GM23338 (cell line): Measurements from ENCODE around the gene CCDC40. TPM values are rescaled to one million over a fixed set of nuclear protein-coding genes. Genes with fewer than 3 reads are reported as not detected.

Experiments
- ATAC-seq: fragments of 200-7000 bp; cut with Tn5 transposase; 3 replicates; pipeline ENCODE4 v1.9.1; 2020
- DNase-seq: peaks from one replicate; pipeline ENCODE4 v3.0.0-alpha.2; 2015; ENCODE audit warnings: low spot score
- H2AFZ ChIP-seq: fragments of 200-600 bp; sonication (generic); 2 replicates; pipeline ENCODE4 v1.8.0; 2016; ENCODE audit warnings: antibody characterized with exemption, mild to moderate bottlenecking, moderate library complexity
- H3F3A ChIP-seq: fragments of 200-600 bp; sonication (generic); replicated peaks from 2 replicates; pipeline ENCODE4 v1.8.0; 2017; ENCODE audit warnings: antibody characterized with exemption, mixed run types, low read depth
- H3K27ac ChIP-seq: fragments of 200-600 bp; sonication (generic); 2 replicates; pipeline ENCODE4 v1.6.1; 2016; ENCODE audit warnings: low read depth
- H3K27me3 ChIP-seq: fragments of 200-600 bp; sonication (generic); 2 replicates; pipeline ENCODE4 v1.8.0; 2016; ENCODE audit warnings: mild to moderate bottlenecking, mixed run types, moderate library complexity; ENCODE audit not compliant: insufficient read depth
- H3K36me3 ChIP-seq: fragments of 200-600 bp; sonication (generic); 2 replicates; pipeline ENCODE4 v1.8.0; 2016; ENCODE audit warnings: mild to moderate bottlenecking; ENCODE audit not compliant: insufficient read depth
- H3K4me1 ChIP-seq: fragments of 200-600 bp; sonication (generic); 2 replicates; pipeline ENCODE4 v1.8.0; 2016; ENCODE audit warnings: mild to moderate bottlenecking, moderate library complexity; ENCODE audit not compliant: insufficient read depth
- H3K4me2 ChIP-seq: fragments of 200-600 bp; sonication (generic); 2 replicates; pipeline ENCODE4 v1.7.1; 2017; ENCODE audit warnings: mixed run types
- H3K4me3 ChIP-seq: fragments of 200-600 bp; sonication (generic); 2 replicates; pipeline ENCODE4 v1.6.1; 2016; ENCODE audit warnings: mixed run types
- H3K79me2 ChIP-seq: fragments of 200-600 bp; sonication (generic); replicated peaks from 2 replicates; pipeline ENCODE4 v1.8.0; 2017; ENCODE audit warnings: mild to moderate bottlenecking; ENCODE audit not compliant: insufficient read depth
- H3K9me2 ChIP-seq: fragments of 200-600 bp; sonication (generic); 2 replicates; pipeline ENCODE4 v1.8.0; 2017; ENCODE audit not compliant: insufficient read depth
- H4K20me1 ChIP-seq: fragments of 200-600 bp; sonication (generic); replicated peaks from 2 replicates; pipeline ENCODE4 v1.8.0; 2017; ENCODE audit warnings: mild to moderate bottlenecking; ENCODE audit not compliant: insufficient read depth
- H3K27ac Mint-ChIP-seq: 2 replicates; pipeline ENCODE4 v1.8.0; 2020; ENCODE audit warnings: inconsistent platforms, mild to moderate bottlenecking, moderate library complexity, mixed read lengths
- H3K27me3 Mint-ChIP-seq: 3 replicates; pipeline ENCODE4 v1.8.0; 2022; ENCODE audit warnings: low read depth, mild to moderate bottlenecking, moderate library complexity, mixed read lengths, inconsistent platforms; ENCODE audit not compliant: insufficient read depth, poor library complexity
- H3K36me3 Mint-ChIP-seq: 3 replicates; pipeline ENCODE4 v1.8.0; 2021; ENCODE audit warnings: low read depth, mild to moderate bottlenecking, inconsistent platforms, moderate library complexity, mixed read lengths
- H3K4me1 Mint-ChIP-seq: 3 replicates; pipeline ENCODE4 v1.8.0; 2020; ENCODE audit warnings: mild to moderate bottlenecking, inconsistent platforms, mixed read lengths
- H3K4me3 Mint-ChIP-seq: 3 replicates; pipeline ENCODE4 v1.8.0; 2021; ENCODE audit warnings: moderate library complexity, mild to moderate bottlenecking, inconsistent platforms, mixed read lengths
- H3K9me3 Mint-ChIP-seq: 3 replicates; pipeline ENCODE4 v1.8.0; 2020; ENCODE audit warnings: moderate library complexity, mild to moderate bottlenecking, inconsistent platforms, mixed read lengths
- CREB1 ChIP-seq: fragments of 250-450 bp; sonication (Bioruptor Pico); IDR thresholded peaks from 2 replicates; pipeline ENCODE4 v1.5.0; 2020; ENCODE audit warnings: low read depth, mild to moderate bottlenecking, moderate library complexity
- ETS1 ChIP-seq: IDR thresholded peaks from 2 replicates; pipeline ENCODE4 v1.6.1; 2016; ENCODE audit warnings: antibody characterized with exemption
- EZH2 ChIP-seq: fragments of 200-600 bp; sonication (generic); IDR thresholded peaks from one replicate; pipeline ENCODE4 v1.8.0; 2017; ENCODE audit warnings: antibody characterized with exemption, mild to moderate bottlenecking, low read depth; ENCODE audit not compliant: unreplicated experiment
- EZH2phosphoT487 ChIP-seq: fragments of 200-600 bp; sonication (generic); IDR thresholded peaks from one replicate; pipeline ENCODE4 v1.8.1; 2018; ENCODE audit warnings: antibody characterized with exemption; ENCODE audit not compliant: unreplicated experiment
- JUNB ChIP-seq: IDR thresholded peaks from one replicate; pipeline ENCODE4 v1.6.1; 2016; ENCODE audit warnings: antibody characterized with exemption; ENCODE audit not compliant: unreplicated experiment
- NANOG ChIP-seq: IDR thresholded peaks from 2 replicates; pipeline ENCODE4 v1.6.1; 2016; ENCODE audit warnings: antibody characterized with exemption, borderline replicate concordance
- POLR2AphosphoS5 ChIP-seq: IDR thresholded peaks from 2 replicates; pipeline ENCODE4 v1.6.1; 2016; ENCODE audit warnings: antibody characterized with exemption, low read depth
- STAT1 ChIP-seq: IDR thresholded peaks from one replicate; pipeline ENCODE4 v1.6.1; 2016; ENCODE audit warnings: antibody characterized with exemption; ENCODE audit not compliant: unreplicated experiment
- ZNF114 ChIP-seq: fragments of 250-450 bp; sonication (Bioruptor Pico); IDR thresholded peaks from 2 replicates; pipeline ENCODE4 v1.5.0; 2020; ENCODE audit warnings: mild to moderate bottlenecking, moderate library complexity
- ZNF331 ChIP-seq: fragments of 250-450 bp; sonication (Bioruptor Pico); IDR thresholded peaks from 2 replicates; pipeline ENCODE4 v1.5.0; 2020; ENCODE audit warnings: low read depth, mild to moderate bottlenecking, moderate library complexity
- polyA plus RNA-seq: library from polyadenylated mRNA; unstranded; fragments of >200 nt; fragmentation: Nextera tagmentation; extraction: Ambion mirVana; gene quantifications from 2 replicates; pipeline ENCODE4 v1.2.1, GENCODE V29; 2016
- total RNA-seq: library from RNA; depleted of rRNA; stranded (reverse); fragments of >200 nt; shearing (Covaris generic); gene quantifications from 2 replicates; pipeline ENCODE4 v1.2.3, GENCODE V29; 2014
- TF ChIP-seq, protein P1 (sequence below): fragments of 250-450 bp; sonication (Bioruptor Pico); IDR thresholded peaks from 2 replicates; pipeline ENCODE4 v1.5.0; 2020; ENCODE audit warnings: mild to moderate bottlenecking, moderate library complexity
- TF ChIP-seq, protein P2 (sequence below), 2 experiments: fragments of 200-600 bp in 1 of 2; sonication (generic) in 1 of 2; conservative IDR thresholded peaks; 2 replicates each; pipeline versions ENCODE4 v1.5.1 to v1.6.1; 2016 to 2017; ENCODE audit warnings: antibody characterized with exemption in 2 of 2, low read depth in 2 of 2, mild to moderate bottlenecking in 2 of 2, moderate library complexity in 1 of 2
- TF ChIP-seq, protein P3 (sequence below): IDR thresholded peaks from one replicate; pipeline ENCODE4 v1.6.1; 2018; ENCODE audit warnings: antibody characterized with exemption; ENCODE audit not compliant: unreplicated experiment

The CCDC40 gene
- total and polyA plus RNA-seq, 2 experiments from 2014 or later: 7.6 to 8.1 TPM

- peaks cover 4% of the 10 kb centered on the region for H3K27me3 Mint-ChIP-seq
- H3K79me2 ChIP-seq: peaks cover 84% of the 10 kb centered on the region
- no peaks in the 10 kb centered on the region for H3K36me3 Mint-ChIP-seq
- TF ChIP-seq, protein P1, sequence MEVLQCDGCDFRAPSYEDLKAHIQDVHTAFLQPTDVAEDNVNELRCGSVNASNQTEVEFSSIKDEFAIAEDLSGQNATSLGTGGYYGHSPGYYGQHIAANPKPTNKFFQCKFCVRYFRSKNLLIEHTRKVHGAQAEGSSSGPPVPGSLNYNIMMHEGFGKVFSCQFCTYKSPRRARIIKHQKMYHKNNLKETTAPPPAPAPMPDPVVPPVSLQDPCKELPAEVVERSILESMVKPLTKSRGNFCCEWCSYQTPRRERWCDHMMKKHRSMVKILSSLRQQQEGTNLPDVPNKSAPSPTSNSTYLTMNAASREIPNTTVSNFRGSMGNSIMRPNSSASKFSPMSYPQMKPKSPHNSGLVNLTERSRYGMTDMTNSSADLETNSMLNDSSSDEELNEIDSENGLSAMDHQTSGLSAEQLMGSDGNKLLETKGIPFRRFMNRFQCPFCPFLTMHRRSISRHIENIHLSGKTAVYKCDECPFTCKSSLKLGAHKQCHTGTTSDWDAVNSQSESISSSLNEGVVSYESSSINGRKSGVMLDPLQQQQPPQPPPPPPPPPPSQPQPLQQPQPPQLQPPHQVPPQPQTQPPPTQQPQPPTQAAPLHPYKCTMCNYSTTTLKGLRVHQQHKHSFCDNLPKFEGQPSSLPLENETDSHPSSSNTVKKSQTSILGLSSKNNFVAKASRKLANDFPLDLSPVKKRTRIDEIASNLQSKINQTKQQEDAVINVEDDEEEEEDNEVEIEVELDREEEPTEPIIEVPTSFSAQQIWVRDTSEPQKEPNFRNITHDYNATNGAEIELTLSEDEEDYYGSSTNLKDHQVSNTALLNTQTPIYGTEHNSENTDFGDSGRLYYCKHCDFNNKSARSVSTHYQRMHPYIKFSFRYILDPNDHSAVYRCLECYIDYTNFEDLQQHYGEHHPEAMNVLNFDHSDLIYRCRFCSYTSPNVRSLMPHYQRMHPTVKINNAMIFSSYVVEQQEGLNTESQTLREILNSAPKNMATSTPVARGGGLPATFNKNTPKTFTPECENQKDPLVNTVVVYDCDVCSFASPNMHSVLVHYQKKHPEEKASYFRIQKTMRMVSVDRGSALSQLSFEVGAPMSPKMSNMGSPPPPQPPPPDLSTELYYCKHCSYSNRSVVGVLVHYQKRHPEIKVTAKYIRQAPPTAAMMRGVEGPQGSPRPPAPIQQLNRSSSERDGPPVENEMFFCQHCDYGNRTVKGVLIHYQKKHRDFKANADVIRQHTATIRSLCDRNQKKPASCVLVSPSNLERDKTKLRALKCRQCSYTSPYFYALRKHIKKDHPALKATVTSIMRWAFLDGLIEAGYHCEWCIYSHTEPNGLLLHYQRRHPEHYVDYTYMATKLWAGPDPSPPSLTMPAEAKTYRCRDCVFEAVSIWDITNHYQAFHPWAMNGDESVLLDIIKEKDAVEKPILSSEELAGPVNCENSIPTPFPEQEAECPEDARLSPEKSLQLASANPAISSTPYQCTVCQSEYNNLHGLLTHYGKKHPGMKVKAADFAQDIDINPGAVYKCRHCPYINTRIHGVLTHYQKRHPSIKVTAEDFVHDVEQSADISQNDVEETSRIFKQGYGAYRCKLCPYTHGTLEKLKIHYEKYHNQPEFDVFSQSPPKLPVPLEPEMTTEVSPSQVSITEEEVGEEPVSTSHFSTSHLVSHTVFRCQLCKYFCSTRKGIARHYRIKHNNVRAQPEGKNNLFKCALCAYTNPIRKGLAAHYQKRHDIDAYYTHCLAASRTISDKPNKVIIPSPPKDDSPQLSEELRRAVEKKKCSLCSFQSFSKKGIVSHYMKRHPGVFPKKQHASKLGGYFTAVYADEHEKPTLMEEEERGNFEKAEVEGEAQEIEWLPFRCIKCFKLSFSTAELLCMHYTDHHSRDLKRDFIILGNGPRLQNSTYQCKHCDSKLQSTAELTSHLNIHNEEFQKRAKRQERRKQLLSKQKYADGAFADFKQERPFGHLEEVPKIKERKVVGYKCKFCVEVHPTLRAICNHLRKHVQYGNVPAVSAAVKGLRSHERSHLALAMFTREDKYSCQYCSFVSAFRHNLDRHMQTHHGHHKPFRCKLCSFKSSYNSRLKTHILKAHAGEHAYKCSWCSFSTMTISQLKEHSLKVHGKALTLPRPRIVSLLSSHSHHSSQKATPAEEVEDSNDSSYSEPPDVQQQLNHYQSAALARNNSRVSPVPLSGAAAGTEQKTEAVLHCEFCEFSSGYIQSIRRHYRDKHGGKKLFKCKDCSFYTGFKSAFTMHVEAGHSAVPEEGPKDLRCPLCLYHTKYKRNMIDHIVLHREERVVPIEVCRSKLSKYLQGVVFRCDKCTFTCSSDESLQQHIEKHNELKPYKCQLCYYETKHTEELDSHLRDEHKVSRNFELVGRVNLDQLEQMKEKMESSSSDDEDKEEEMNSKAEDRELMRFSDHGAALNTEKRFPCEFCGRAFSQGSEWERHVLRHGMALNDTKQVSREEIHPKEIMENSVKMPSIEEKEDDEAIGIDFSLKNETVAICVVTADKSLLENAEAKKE (CRISPR knock-in tag): no peak
- TF ChIP-seq NANOG: no peak
- TF ChIP-seq POLR2AphosphoS5: no peak
- TF ChIP-seq EZH2phosphoT487: no peak
- TF ChIP-seq ZNF114: no peak
- TF ChIP-seq JUNB: no peak
- TF ChIP-seq STAT1: no peak
- TF ChIP-seq CREB1: no peak
- TF ChIP-seq, protein P2, sequence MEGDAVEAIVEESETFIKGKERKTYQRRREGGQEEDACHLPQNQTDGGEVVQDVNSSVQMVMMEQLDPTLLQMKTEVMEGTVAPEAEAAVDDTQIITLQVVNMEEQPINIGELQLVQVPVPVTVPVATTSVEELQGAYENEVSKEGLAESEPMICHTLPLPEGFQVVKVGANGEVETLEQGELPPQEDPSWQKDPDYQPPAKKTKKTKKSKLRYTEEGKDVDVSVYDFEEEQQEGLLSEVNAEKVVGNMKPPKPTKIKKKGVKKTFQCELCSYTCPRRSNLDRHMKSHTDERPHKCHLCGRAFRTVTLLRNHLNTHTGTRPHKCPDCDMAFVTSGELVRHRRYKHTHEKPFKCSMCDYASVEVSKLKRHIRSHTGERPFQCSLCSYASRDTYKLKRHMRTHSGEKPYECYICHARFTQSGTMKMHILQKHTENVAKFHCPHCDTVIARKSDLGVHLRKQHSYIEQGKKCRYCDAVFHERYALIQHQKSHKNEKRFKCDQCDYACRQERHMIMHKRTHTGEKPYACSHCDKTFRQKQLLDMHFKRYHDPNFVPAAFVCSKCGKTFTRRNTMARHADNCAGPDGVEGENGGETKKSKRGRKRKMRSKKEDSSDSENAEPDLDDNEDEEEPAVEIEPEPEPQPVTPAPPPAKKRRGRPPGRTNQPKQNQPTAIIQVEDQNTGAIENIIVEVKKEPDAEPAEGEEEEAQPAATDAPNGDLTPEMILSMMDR (conservative IDR thresholded peaks at IDR 0.05; ENCODE audit: low read depth in 2 of 2): no peak
- TF ChIP-seq ETS1: no peak
- no peak for TF ChIP-seq ZNF331
- TF ChIP-seq EZH2: no peak
- TF ChIP-seq, protein P3, sequence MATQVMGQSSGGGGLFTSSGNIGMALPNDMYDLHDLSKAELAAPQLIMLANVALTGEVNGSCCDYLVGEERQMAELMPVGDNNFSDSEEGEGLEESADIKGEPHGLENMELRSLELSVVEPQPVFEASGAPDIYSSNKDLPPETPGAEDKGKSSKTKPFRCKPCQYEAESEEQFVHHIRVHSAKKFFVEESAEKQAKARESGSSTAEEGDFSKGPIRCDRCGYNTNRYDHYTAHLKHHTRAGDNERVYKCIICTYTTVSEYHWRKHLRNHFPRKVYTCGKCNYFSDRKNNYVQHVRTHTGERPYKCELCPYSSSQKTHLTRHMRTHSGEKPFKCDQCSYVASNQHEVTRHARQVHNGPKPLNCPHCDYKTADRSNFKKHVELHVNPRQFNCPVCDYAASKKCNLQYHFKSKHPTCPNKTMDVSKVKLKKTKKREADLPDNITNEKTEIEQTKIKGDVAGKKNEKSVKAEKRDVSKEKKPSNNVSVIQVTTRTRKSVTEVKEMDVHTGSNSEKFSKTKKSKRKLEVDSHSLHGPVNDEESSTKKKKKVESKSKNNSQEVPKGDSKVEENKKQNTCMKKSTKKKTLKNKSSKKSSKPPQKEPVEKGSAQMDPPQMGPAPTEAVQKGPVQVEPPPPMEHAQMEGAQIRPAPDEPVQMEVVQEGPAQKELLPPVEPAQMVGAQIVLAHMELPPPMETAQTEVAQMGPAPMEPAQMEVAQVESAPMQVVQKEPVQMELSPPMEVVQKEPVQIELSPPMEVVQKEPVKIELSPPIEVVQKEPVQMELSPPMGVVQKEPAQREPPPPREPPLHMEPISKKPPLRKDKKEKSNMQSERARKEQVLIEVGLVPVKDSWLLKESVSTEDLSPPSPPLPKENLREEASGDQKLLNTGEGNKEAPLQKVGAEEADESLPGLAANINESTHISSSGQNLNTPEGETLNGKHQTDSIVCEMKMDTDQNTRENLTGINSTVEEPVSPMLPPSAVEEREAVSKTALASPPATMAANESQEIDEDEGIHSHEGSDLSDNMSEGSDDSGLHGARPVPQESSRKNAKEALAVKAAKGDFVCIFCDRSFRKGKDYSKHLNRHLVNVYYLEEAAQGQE: no peak
- no peaks in the 10 kb centered on the region for H3K9me2 ChIP-seq
- H3K36me3 ChIP-seq: peaks cover 2% of the 10 kb centered on the region; the same call in 1 of the 2 replicates
- H2AFZ ChIP-seq: no peak overlapping the region
- no peak overlapping the region for H3K27ac Mint-ChIP-seq
- no peak overlapping the region for H3K27ac ChIP-seq
- no peaks in the 10 kb centered on the region for H3K27me3 ChIP-seq
- H3K9me3 Mint-ChIP-seq: no peaks in the 10 kb centered on the region
- H3F3A ChIP-seq: 0 out of 2 replicates have a peak, but pooled peaks cover 2% of the 10 kb centered on the region
- H4K20me1 ChIP-seq: peaks cover 66% of the 10 kb centered on the region
- H3K4me3 ChIP-seq: no peak overlapping the region
- peaks cover 31% of the 10 kb centered on the region; the same call in 1 of the 2 replicates for H3K4me1 ChIP-seq
- DNase-seq (no peak), ATAC-seq (no peak)
- H3K4me2 ChIP-seq: no peak overlapping the region
- H3K4me3 Mint-ChIP-seq: no peak overlapping the region
- peaks cover 47% of the 10 kb centered on the region for H3K4me1 Mint-ChIP-seq
These were observed 4.6 kb upstream of the CCDC40 start for GRCh38 chr17:80031691-80032430.
